ENCODE data around the gene TLN1. TPM values are rescaled to one million over a fixed set of nuclear protein-coding genes. Genes with fewer than 3 reads are reported as not detected.

TLN1 gene
- total RNA-seq, 3 donors from 2014 or later (not counting 1 experiment from before 2014, with no cell fraction given), result 509 to 552 (median 528) TPM

DNA sequence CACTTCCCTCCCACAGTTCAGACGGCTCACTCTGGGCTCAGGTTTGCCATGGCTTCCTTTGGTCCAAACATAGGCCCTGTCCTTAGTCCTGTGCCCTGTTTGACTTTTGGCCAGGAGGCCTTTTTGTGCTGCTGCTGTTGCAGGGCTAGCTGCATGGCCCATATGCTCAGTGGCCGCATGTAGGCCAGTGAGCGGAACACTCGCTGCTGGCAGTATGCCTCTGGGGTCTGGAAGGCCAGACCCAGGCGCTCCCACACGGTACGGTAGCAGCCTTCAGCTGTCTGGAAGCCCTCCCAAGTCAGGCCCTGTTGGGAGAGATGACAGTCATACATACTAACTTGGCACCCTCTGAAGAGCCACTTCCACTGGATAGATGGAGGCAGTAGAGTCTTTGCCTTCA, 5.1 kb upstream of the TLN1 start:
- Histone ChIP-seq H3K36me3 (ENCODE audit: control insufficient read depth, insufficient read depth, low read length) (peaks cover 59% of the 10 kb centered on the region), H3K9me3 (ENCODE audit: control insufficient read depth, insufficient read depth, low read length) (no peaks in the 10 kb centered on the region), H3K27ac (ENCODE audit: low read length) (no peak overlapping the region), H3K4me3 (ENCODE audit: low read length) (no peak overlapping the region), H3K27me3 (ENCODE audit: control insufficient read depth, insufficient read depth, low read length) (no peaks in the 10 kb centered on the region), H3K4me1 (ENCODE audit: control insufficient read depth, insufficient read depth, low read length) (peaks cover 19% of the 10 kb centered on the region)
- 97% methylated on average over 7 of the region's 7 CpGs for WGBS (ENCODE audit: insufficient coverage)
- Mint-ChIP-seq H3K36me3 (no peaks in the 10 kb centered on the region), H3K27me3 (ENCODE audit: low read depth in 2 of 2) (no peaks in the 10 kb centered on the region), H3K4me1 (peaks cover 17 to 34% of the 10 kb centered on the region in 2 donors), H3K27ac (peak overlapping the region in 1 of 2 donors; percentile 18), H3K9me3 (no peaks in the 10 kb centered on the region), H3K4me3 (no peak overlapping the region)
- intact Hi-C loops (cut with micrococcal nuclease), result loop anchor here (5.0 kb wide), 1 partner anchor 90 kb away; the partner anchor contains the start of genes FAM221B and TMEM8B
- DNase-seq (no peak), ATAC-seq (no peak)
- TF ChIP-seq, protein P1, sequence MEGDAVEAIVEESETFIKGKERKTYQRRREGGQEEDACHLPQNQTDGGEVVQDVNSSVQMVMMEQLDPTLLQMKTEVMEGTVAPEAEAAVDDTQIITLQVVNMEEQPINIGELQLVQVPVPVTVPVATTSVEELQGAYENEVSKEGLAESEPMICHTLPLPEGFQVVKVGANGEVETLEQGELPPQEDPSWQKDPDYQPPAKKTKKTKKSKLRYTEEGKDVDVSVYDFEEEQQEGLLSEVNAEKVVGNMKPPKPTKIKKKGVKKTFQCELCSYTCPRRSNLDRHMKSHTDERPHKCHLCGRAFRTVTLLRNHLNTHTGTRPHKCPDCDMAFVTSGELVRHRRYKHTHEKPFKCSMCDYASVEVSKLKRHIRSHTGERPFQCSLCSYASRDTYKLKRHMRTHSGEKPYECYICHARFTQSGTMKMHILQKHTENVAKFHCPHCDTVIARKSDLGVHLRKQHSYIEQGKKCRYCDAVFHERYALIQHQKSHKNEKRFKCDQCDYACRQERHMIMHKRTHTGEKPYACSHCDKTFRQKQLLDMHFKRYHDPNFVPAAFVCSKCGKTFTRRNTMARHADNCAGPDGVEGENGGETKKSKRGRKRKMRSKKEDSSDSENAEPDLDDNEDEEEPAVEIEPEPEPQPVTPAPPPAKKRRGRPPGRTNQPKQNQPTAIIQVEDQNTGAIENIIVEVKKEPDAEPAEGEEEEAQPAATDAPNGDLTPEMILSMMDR (IDR thresholded peaks at IDR 0.05), result no peak

- H3K4me3 ChIP-seq (ENCODE audit: low read length), result no peak overlapping the region
- no peaks in the 10 kb centered on the region for H3K36me3 Mint-ChIP-seq
- intact Hi-C loops (cut with micrococcal nuclease), result loop anchor here (1.0 to 5.0 kb wide), 2 partner anchors 91 to 146 kb away; partner anchors contain the start of genes FAM221B and TMEM8B
- peak overlapping the region in 1 of 2 donors; percentile 50 for H3K27ac Mint-ChIP-seq
- ATAC-seq (peak in 1 of 3 donors; percentile 27), DNase-seq (peak; percentile 39 to 84)
- 77% methylated on average over 5 of the region's 5 CpGs for WGBS (ENCODE audit: insufficient coverage)
- H3K4me1 Mint-ChIP-seq, result peaks cover 13 to 25% of the 10 kb centered on the region in 2 donors
- H3K27me3 Mint-ChIP-seq (ENCODE audit: low read depth in 2 of 2), result no peaks in the 10 kb centered on the region
- peaks cover 11% of the 10 kb centered on the region for H3K4me1 ChIP-seq (ENCODE audit: control insufficient read depth, insufficient read depth, low read length)
- H3K9me3 Mint-ChIP-seq, result no peaks in the 10 kb centered on the region
- peaks cover 59% of the 10 kb centered on the region for H3K36me3 ChIP-seq (ENCODE audit: control insufficient read depth, insufficient read depth, low read length)
- H3K27ac ChIP-seq (ENCODE audit: low read length), result no peak overlapping the region
- TF ChIP-seq, protein P1 (IDR thresholded peaks at IDR 0.05), result peak; percentile 72
- H3K4me3 Mint-ChIP-seq, result no peak overlapping the region
- H3K27me3 ChIP-seq (ENCODE audit: control insufficient read depth, insufficient read depth, low read length), result no peaks in the 10 kb centered on the region
- no peaks in the 10 kb centered on the region for H3K9me3 ChIP-seq (ENCODE audit: control insufficient read depth, insufficient read depth, low read length)
These were observed 4.2 kb upstream of the TLN1 start for GRCh38 chr9:35736201-35736633.

DNA sequence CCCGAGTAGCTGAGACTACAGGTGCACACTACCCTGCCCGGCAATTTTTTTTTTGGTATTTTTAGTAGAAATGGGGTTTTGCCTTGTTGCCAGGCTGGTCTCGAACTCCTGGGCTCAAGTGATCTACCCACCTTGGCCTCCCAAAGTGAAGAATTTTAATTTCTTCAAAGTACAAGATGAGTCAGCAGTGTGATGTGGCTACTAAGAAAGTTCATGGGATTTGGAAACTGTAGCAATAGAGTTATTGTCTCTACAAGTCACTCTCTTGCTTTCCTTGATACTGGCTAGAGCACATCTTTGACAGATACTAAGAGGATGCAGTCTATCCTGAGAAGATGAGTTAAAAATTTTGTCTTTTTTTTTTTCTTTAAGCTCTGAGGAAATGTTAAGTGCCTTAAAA, 2.1 kb upstream of the TLN1 start:
- DNase-seq, result no peak
- no peak for ATAC-seq
- Mint-ChIP-seq H3K4me3 (no peak overlapping the region), H3K27me3 (ENCODE audit: low read depth in 2 of 2) (no peaks in the 10 kb centered on the region), H3K9me3 (no peaks in the 10 kb centered on the region), H3K4me1 (peaks cover 16 to 25% of the 10 kb centered on the region in 2 donors), H3K36me3 (no peaks in the 10 kb centered on the region), H3K27ac (peak overlapping the region; percentile 32 to 50)
- H3K4me3 ChIP-seq (ENCODE audit: low read length), result no peak overlapping the region
- WGBS (ENCODE audit: insufficient coverage), result 100% methylated on average over 3 of the region's 3 CpGs
- TF ChIP-seq, protein P1 (IDR thresholded peaks at IDR 0.05), result no peak
- intact Hi-C loops (cut with micrococcal nuclease), result loop anchor here (5.0 kb wide), 1 partner anchor 117 kb away; the partner anchor contains the start of gene CD72
- H3K9me3 ChIP-seq (ENCODE audit: control insufficient read depth, insufficient read depth, low read length), result no peaks in the 10 kb centered on the region
- peaks cover 31% of the 10 kb centered on the region for H3K4me1 ChIP-seq (ENCODE audit: control insufficient read depth, insufficient read depth, low read length)
- no peak overlapping the region for H3K27ac ChIP-seq (ENCODE audit: low read length)
- H3K27me3 ChIP-seq (ENCODE audit: control insufficient read depth, insufficient read depth, low read length), result no peaks in the 10 kb centered on the region
- peaks cover 40% of the 10 kb centered on the region for H3K36me3 ChIP-seq (ENCODE audit: control insufficient read depth, insufficient read depth, low read length)

Measured in natural killer cell (primary cell).